Tibial nerve (tissue), 4 donors: ENCODE data around the gene MPG.

Experiments
- CTCF ChIP-seq, 5 experiments: fragments of 200-600 bp in 3 of 5; fragments of 450-650 bp in 2 of 5; sonication (generic) in 3 of 5; IDR thresholded peaks; one replicate each; pipeline ENCODE4 v1.5.1; 2016 to 2019; ENCODE audit warnings: antibody characterized with exemption in 5 of 5, mild to moderate bottlenecking in 3 of 5, moderate library complexity in 2 of 5
- EP300 ChIP-seq, 2 donors: sonication (generic); formaldehyde crosslinking; IDR thresholded peaks; one replicate each; pipeline ENCODE4 v1.6.1; 2017; ENCODE audit warnings: antibody characterized with exemption in 2 of 2, mild to moderate bottlenecking in 1 of 2
- POLR2A ChIP-seq, 2 donors: fragments of 450-650 bp; IDR thresholded peaks; one replicate each; pipeline ENCODE4 v1.6.1; 2017; ENCODE audit warnings: antibody characterized with exemption in 2 of 2, mild to moderate bottlenecking in 2 of 2, moderate library complexity in 2 of 2

GRCh38 chr16:38941-39892, 38.8 kb upstream of the MPG start:
- TF ChIP-seq POLR2A (IDR thresholded peaks at IDR 0.05), result no peak
- no peak for TF ChIP-seq CTCF (IDR thresholded peaks at IDR 0.05)
- no peak for TF ChIP-seq EP300 (IDR thresholded peaks at IDR 0.05)
